Measurements from ENCODE around the gene LAT.
"Not testable (repeated sequence)": the region's sequence is repeated elsewhere in the genome, so short reads cannot be mapped to it uniquely, and the experiment has no call there.

The LAT gene

GRCh38 chr16:28951410-28951943 is 33.4 kb upstream of the LAT start:
- peak overlapping the region; percentile 58 for H2AFZ ChIP-seq (ENCODE audit: low read length, unreplicated experiment)
- H3K27me3 ChIP-seq (ENCODE audit: insufficient read depth, low read length): no peaks in the 10 kb centered on the region
- peak overlapping the region; percentile 77 for H3K4me3 ChIP-seq (ENCODE audit: low read depth, low read length)
- H3K36me3 ChIP-seq (ENCODE audit: insufficient read depth, low read length): 0 out of 2 replicates have a peak, but pooled peaks cover 4% of the 10 kb centered on the region
- H3K27ac ChIP-seq (ENCODE audit: low read depth, low read length): no peak overlapping the region
- peaks cover 27% of the 10 kb centered on the region for H3K79me2 ChIP-seq (ENCODE audit: control insufficient read depth, insufficient read depth, low read length, unreplicated experiment)
- peaks cover 14% of the 10 kb centered on the region for H3K4me1 ChIP-seq (ENCODE audit: control insufficient read depth, insufficient read depth, low read length, unreplicated experiment)

DNA sequence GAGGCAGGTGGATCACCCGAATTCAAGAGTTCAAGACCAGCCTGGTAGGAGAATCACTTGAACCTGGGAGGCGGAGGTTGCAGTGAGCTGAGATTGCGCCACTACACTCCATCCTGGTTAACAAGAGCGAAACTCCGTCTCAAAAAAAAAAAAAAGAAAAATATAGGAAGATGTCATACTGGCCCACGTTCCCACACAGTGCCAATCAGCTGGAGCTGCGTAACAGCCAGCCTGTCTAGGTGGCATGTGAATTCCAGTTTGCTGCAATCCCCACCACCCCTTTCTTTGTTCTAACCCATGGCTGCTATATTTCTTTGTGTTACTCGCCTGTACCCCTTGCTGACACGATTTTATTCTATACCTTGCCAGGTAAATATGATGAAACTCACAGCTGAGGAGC is 26.6 kb upstream of the LAT start:
- H3K4me1 ChIP-seq (ENCODE audit: control insufficient read depth, insufficient read depth, low read length, unreplicated experiment): no peaks in the 10 kb centered on the region
- H2AFZ ChIP-seq (ENCODE audit: low read length, unreplicated experiment): no peak overlapping the region
- H3K79me2 ChIP-seq (ENCODE audit: control insufficient read depth, insufficient read depth, low read length, unreplicated experiment): peaks cover 7% of the 10 kb centered on the region
- H3K27me3 ChIP-seq (ENCODE audit: insufficient read depth, low read length): no peaks in the 10 kb centered on the region
- H3K36me3 ChIP-seq (ENCODE audit: insufficient read depth, low read length): peaks cover 12% of the 10 kb centered on the region; the same call in 1 of the 2 replicates
- H3K4me3 ChIP-seq (ENCODE audit: low read depth, low read length): no peak overlapping the region
- no peak overlapping the region for H3K27ac ChIP-seq (ENCODE audit: low read depth, low read length)

GRCh38 chr16:28958836-28959235 is 26.0 kb upstream of the LAT start:
- no peaks in the 10 kb centered on the region for H3K27me3 ChIP-seq (ENCODE audit: insufficient read depth, low read length)
- no peak overlapping the region for H2AFZ ChIP-seq (ENCODE audit: low read length, unreplicated experiment)
- no peak overlapping the region for H3K4me3 ChIP-seq (ENCODE audit: low read depth, low read length)
- no peak overlapping the region for H3K27ac ChIP-seq (ENCODE audit: low read depth, low read length)
- H3K4me1 ChIP-seq (ENCODE audit: control insufficient read depth, insufficient read depth, low read length, unreplicated experiment): no peaks in the 10 kb centered on the region
- peaks cover 2% of the 10 kb centered on the region for H3K79me2 ChIP-seq (ENCODE audit: control insufficient read depth, insufficient read depth, low read length, unreplicated experiment)
- peaks cover 10% of the 10 kb centered on the region; the same call in 1 of the 2 replicates for H3K36me3 ChIP-seq (ENCODE audit: insufficient read depth, low read length)

DNA sequence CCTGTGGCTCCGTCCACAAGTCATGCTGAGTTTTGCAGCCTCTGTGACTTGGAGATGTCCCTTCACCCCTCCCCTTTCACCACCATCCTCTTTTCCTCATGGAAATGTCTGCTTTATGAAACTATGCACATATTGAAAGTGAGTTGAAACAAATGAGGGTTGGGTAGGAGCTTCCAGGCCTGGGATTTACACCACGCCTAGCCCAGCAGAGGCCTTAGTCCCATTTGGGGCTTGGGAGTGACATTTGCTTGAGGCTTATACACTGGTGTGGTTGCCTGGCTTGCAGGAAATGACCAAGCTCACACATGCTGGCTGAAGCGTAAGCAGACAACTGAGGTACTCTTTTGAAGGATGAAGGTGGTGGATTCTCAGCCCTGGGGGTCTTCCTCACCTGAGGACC is 20.8 kb upstream of the LAT start:
- peaks cover 8% of the 10 kb centered on the region; the same call in 1 of the 2 replicates for H3K36me3 ChIP-seq (ENCODE audit: insufficient read depth, low read length)
- H2AFZ ChIP-seq (ENCODE audit: low read length, unreplicated experiment): no peak overlapping the region
- no peak overlapping the region for H3K4me3 ChIP-seq (ENCODE audit: low read depth, low read length)
- no peaks in the 10 kb centered on the region for H3K4me1 ChIP-seq (ENCODE audit: control insufficient read depth, insufficient read depth, low read length, unreplicated experiment)
- no peak overlapping the region for H3K27ac ChIP-seq (ENCODE audit: low read depth, low read length)
- no peaks in the 10 kb centered on the region for H3K27me3 ChIP-seq (ENCODE audit: insufficient read depth, low read length)
- no peaks in the 10 kb centered on the region for H3K79me2 ChIP-seq (ENCODE audit: control insufficient read depth, insufficient read depth, low read length, unreplicated experiment)

- H3K4me1 ChIP-seq (ENCODE audit: control insufficient read depth, insufficient read depth, low read length, unreplicated experiment): no peaks in the 10 kb centered on the region
- peaks cover 5% of the 10 kb centered on the region; the same call in 1 of the 2 replicates for H3K36me3 ChIP-seq (ENCODE audit: insufficient read depth, low read length)
- H3K27me3 ChIP-seq (ENCODE audit: insufficient read depth, low read length): no peaks in the 10 kb centered on the region
- H3K27ac ChIP-seq (ENCODE audit: low read depth, low read length): no peak overlapping the region
- H3K79me2 ChIP-seq (ENCODE audit: control insufficient read depth, insufficient read depth, low read length, unreplicated experiment): no peaks in the 10 kb centered on the region
- H2AFZ ChIP-seq (ENCODE audit: low read length, unreplicated experiment): no peak overlapping the region
- H3K4me3 ChIP-seq (ENCODE audit: low read depth, low read length): no peak overlapping the region
These were observed 20.4 kb upstream of the LAT start for GRCh38 chr16:28964496-28964895.

DNA sequence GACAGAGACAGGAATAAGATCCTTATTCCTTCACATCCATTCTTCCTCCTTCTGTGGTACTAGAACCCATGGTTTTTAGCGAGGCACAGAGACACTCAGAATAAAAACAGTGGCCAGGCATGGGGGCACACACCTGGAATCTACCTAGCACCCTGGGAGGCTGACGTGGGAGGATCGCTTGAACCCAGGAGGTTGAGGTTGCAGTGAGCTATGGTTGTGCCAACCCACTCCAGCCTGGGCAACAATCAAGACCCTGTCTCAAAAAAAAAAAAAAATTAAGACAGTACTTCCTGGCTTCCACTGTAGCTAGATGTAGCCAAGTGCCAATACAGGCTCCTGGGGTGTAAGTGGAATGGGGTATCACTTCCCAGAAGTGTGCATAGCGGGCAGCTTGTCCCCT is 17.7 kb upstream of the LAT start:
- H3K27ac ChIP-seq (ENCODE audit: low read depth, low read length): no peak overlapping the region

GRCh38 chr16:28969696-28970095 is 15.2 kb upstream of the LAT start:
- H2AFZ ChIP-seq (ENCODE audit: low read length, unreplicated experiment); H3K4me3 ChIP-seq (ENCODE audit: low read depth, low read length); H3K4me1 ChIP-seq (ENCODE audit: control insufficient read depth, insufficient read depth, low read length, unreplicated experiment); H3K27me3 ChIP-seq (ENCODE audit: insufficient read depth, low read length); H3K36me3 ChIP-seq (ENCODE audit: insufficient read depth, low read length); H3K27ac ChIP-seq (ENCODE audit: low read depth, low read length); H3K79me2 ChIP-seq (ENCODE audit: control insufficient read depth, insufficient read depth, low read length, unreplicated experiment): not testable (repeated sequence)

More for the DNA sequence above, 17.7 kb upstream of the LAT start:
- no peaks in the 10 kb centered on the region for H3K4me1 ChIP-seq (ENCODE audit: control insufficient read depth, insufficient read depth, low read length, unreplicated experiment)
- peaks cover 2% of the 10 kb centered on the region; the same call in 1 of the 2 replicates for H3K36me3 ChIP-seq (ENCODE audit: insufficient read depth, low read length)
- no peak overlapping the region for H3K4me3 ChIP-seq (ENCODE audit: low read depth, low read length)
- H3K27me3 ChIP-seq (ENCODE audit: insufficient read depth, low read length): no peaks in the 10 kb centered on the region
- no peaks in the 10 kb centered on the region for H3K79me2 ChIP-seq (ENCODE audit: control insufficient read depth, insufficient read depth, low read length, unreplicated experiment)
- H2AFZ ChIP-seq (ENCODE audit: low read length, unreplicated experiment): no peak overlapping the region

GRCh38 chr16:28974007-28974436 is 10.8 kb upstream of the LAT start:
- Histone ChIP-seq H3K4me3 (ENCODE audit: low read depth, low read length) (peak overlapping the region; percentile 99), H2AFZ (ENCODE audit: low read length, unreplicated experiment) (peak overlapping the region; percentile 74), H3K27ac (ENCODE audit: low read depth, low read length) (peak overlapping the region; percentile 92), H3K4me1 (ENCODE audit: control insufficient read depth, insufficient read depth, low read length, unreplicated experiment) (peaks cover 16% of the 10 kb centered on the region), H3K36me3 (ENCODE audit: insufficient read depth, low read length) (no peaks in the 10 kb centered on the region), H3K27me3 (ENCODE audit: insufficient read depth, low read length) (no peaks in the 10 kb centered on the region), H3K79me2 (ENCODE audit: control insufficient read depth, insufficient read depth, low read length, unreplicated experiment) (peaks cover 29% of the 10 kb centered on the region)

DNA sequence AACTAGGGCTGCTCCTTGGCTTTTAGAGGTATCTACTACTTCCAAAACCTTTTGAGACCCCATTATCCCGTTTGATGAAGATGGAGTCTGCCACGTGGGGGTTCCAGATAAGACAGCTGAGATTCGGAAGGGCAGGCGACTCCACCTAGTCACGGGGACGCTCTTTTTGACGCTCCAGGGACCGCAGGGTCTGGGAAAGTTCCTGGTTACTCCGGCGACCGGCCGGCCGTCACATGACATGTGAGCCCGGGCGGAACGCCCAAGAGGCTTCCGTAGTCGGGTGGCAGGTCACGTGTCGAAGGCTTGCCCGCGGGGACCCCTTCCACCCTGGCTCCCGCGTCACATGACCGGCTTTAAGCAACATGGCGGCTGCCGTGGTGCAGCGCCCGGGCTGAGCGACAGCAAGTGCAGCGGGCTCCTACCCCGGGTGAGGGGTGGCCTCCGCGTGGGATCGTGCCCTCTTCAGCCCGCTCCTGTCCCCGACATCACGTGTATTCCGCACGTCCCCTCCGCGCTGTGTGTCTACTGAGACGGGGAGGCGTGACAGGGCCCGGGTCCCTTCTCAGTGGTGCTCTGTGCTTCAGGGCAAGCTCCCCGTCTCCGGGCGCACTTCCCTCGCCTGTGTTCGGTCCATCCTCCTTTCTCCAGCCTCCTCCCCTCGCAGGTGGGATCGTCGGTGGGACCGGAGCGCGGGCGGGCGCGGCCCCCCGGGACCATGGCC is 10.3 kb upstream of the LAT start, which contains the start of gene SPNS1:
Gene SPNS1 (plus strand): TSS at position 342 of the 721 bp plus-strand sequence. CDS start 374 bp downstream, at position 716.
- Histone ChIP-seq H2AFZ (ENCODE audit: low read length, unreplicated experiment) (peak within 1 kb of the TSS; percentile 99), H3K27me3 (ENCODE audit: insufficient read depth, low read length) (no peaks in the 10 kb centered on the region), H3K27ac (ENCODE audit: low read depth, low read length) (peak within 1 kb of the TSS; percentile 92), H3K4me1 (ENCODE audit: control insufficient read depth, insufficient read depth, low read length, unreplicated experiment) (peaks cover 16% of the 10 kb centered on the region), H3K4me3 (ENCODE audit: low read depth, low read length) (peak within 1 kb of the TSS; percentile 99), H3K79me2 (ENCODE audit: control insufficient read depth, insufficient read depth, low read length, unreplicated experiment) (peaks cover 29% of the 10 kb centered on the region), H3K36me3 (ENCODE audit: insufficient read depth, low read length) (no peaks in the 10 kb centered on the region)

DNA sequence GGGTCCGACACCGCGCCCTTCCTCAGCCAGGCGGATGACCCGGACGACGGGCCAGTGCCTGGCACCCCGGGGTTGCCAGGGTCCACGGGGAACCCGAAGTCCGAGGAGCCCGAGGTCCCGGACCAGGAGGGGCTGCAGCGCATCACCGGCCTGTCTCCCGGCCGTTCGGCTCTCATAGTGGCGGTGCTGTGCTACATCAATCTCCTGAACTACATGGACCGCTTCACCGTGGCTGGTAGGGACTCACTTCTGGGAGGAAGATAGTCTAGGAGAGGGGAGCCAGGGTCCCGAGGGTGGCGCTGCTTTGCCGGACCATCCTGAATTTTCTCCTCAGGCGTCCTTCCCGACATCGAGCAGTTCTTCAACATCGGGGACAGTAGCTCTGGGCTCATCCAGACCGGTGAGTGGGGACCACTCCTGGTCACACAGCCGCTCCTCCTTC is 9.7 kb upstream of the LAT start:
- peak overlapping the region; percentile 99 for H3K4me3 ChIP-seq (ENCODE audit: low read depth, low read length)
- H3K27ac ChIP-seq (ENCODE audit: low read depth, low read length): peak overlapping the region; percentile 92
- peak overlapping the region; percentile 99 for H2AFZ ChIP-seq (ENCODE audit: low read length, unreplicated experiment)
- H3K36me3 ChIP-seq (ENCODE audit: insufficient read depth, low read length): no peaks in the 10 kb centered on the region
- peaks cover 29% of the 10 kb centered on the region for H3K79me2 ChIP-seq (ENCODE audit: control insufficient read depth, insufficient read depth, low read length, unreplicated experiment)
- peaks cover 16% of the 10 kb centered on the region for H3K4me1 ChIP-seq (ENCODE audit: control insufficient read depth, insufficient read depth, low read length, unreplicated experiment)
- no peaks in the 10 kb centered on the region for H3K27me3 ChIP-seq (ENCODE audit: insufficient read depth, low read length)
